Measurements from ENCODE around the gene WDPCP.
"Not testable (repeated sequence)": the region's sequence is repeated elsewhere in the genome, so short reads cannot be mapped to it uniquely, and the experiment has no call there.

Gene WDPCP

DNA sequence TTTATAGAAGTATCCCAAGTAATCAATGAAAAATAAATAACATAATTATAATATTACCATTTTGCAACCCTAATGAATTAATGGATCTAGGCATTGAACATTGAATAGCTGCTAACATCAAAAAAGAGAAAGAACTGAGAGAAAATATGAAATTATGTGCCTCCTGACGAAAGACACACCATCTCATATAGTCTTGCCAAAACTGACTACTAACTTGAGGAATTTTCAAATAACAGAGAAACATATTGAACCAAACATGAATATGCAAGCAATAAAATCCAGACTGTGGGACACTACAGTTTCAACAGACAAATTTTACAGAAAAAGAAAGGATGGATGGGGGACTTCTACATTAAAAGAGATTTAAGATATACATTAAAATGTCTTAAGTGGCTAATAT lies 165.7 kb downstream of the WDPCP start:
- no peak overlapping the region for H3K4me3 ChIP-seq (replicated peaks in 1 of 2; ENCODE audit: low read depth in 2 of 2, low read length in 2 of 2)
- TF ChIP-seq, protein P1, sequence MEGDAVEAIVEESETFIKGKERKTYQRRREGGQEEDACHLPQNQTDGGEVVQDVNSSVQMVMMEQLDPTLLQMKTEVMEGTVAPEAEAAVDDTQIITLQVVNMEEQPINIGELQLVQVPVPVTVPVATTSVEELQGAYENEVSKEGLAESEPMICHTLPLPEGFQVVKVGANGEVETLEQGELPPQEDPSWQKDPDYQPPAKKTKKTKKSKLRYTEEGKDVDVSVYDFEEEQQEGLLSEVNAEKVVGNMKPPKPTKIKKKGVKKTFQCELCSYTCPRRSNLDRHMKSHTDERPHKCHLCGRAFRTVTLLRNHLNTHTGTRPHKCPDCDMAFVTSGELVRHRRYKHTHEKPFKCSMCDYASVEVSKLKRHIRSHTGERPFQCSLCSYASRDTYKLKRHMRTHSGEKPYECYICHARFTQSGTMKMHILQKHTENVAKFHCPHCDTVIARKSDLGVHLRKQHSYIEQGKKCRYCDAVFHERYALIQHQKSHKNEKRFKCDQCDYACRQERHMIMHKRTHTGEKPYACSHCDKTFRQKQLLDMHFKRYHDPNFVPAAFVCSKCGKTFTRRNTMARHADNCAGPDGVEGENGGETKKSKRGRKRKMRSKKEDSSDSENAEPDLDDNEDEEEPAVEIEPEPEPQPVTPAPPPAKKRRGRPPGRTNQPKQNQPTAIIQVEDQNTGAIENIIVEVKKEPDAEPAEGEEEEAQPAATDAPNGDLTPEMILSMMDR (IDR thresholded peaks at IDR 0.05; ENCODE audit: low read depth, low read length), result no peak

GRCh38 chr2:63408530-63408929 lies 179.7 kb downstream of the WDPCP start:
- DNase-seq (ENCODE audit: low read depth in 2 of 2), result no peak
- H3K4me3 ChIP-seq (replicated peaks in 1 of 2; ENCODE audit: low read depth in 2 of 2, low read length in 2 of 2), result no peak overlapping the region
- TF ChIP-seq, protein P1 (IDR thresholded peaks at IDR 0.05; ENCODE audit: low read depth, low read length), result no peak

More for the DNA sequence above, 165.7 kb downstream of the WDPCP start:
- no peak for DNase-seq (ENCODE audit: low read depth in 2 of 2)

- no peak for DNase-seq (ENCODE audit: low read depth in 2 of 2)
- H3K4me3 ChIP-seq (replicated peaks in 1 of 2; ENCODE audit: low read depth in 2 of 2, low read length in 2 of 2), result no peak overlapping the region
- TF ChIP-seq, protein P1 (IDR thresholded peaks at IDR 0.05; ENCODE audit: low read depth, low read length), result no peak
These were observed 181.6 kb downstream of the WDPCP start for GRCh38 chr2:63406641-63407040.

DNA sequence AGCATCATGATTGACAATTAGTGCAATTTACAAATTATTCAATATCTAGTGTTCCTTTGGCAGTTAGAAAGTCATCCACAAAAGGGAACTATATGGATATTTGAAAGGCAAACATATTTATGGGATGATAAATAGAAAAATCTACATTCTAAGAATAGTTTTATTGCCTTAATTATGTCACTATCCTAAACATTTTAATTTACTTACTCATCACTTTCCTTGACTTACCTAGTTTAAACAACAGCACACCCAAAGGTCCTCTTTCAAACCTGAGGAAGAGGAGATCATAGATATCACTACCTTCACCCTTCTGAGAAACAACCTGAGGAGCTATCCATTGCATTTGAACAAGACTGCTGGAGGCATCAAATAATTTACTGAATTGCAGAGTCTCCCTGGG lies 184.5 kb downstream of the WDPCP start:
- DNase-seq (ENCODE audit: low read depth in 2 of 2), result no peak
- no peak overlapping the region for H3K4me3 ChIP-seq (replicated peaks in 1 of 2; ENCODE audit: low read depth in 2 of 2, low read length in 2 of 2)
- TF ChIP-seq, protein P1 (IDR thresholded peaks at IDR 0.05; ENCODE audit: low read depth, low read length), result no peak

GRCh38 chr2:63402889-63403288 lies 185.4 kb downstream of the WDPCP start:
- H3K4me3 ChIP-seq (replicated peaks in 1 of 2; ENCODE audit: low read depth in 2 of 2, low read length in 2 of 2); DNase-seq (ENCODE audit: low read depth in 2 of 2): not testable (repeated sequence)

DNA sequence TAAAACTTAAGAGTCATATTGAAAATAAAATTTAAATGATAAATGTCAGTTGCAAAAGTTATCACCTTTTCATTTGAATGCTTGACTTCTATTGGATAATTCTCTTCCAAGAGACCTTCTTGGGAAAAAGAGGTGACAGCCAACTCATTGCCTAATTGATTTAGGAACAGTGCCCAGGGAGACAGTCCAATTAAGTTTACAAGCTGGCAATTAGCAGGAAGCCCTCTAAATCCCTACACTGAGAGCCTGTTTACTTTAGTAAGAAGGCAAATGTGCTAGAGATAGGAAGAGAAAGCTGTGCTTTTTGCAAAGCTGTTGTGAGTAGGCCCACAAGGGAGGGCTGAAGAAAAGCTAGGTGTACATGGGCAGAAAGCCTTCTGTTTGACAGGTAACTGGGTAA lies 189.1 kb downstream of the WDPCP start:
- no peak overlapping the region for H3K4me3 ChIP-seq (replicated peaks in 1 of 2; ENCODE audit: low read depth in 2 of 2, low read length in 2 of 2)
- DNase-seq (ENCODE audit: low read depth in 2 of 2), result no peak
- TF ChIP-seq, protein P1 (IDR thresholded peaks at IDR 0.05; ENCODE audit: low read depth, low read length), result no peak

- H3K4me3 ChIP-seq (replicated peaks in 1 of 2; ENCODE audit: low read depth in 2 of 2, low read length in 2 of 2), result no peak overlapping the region
- TF ChIP-seq, protein P1 (IDR thresholded peaks at IDR 0.05; ENCODE audit: low read depth, low read length), result no peak
- DNase-seq (ENCODE audit: low read depth in 2 of 2), result no peak
These were observed 208.8 kb downstream of the WDPCP start for GRCh38 chr2:63379451-63379850.

All from cardiac fibroblast (primary cell).